Fibroblast of lung (primary cell): ENCODE measurements around the gene SLC24A4. TPM values are rescaled to one million over a fixed set of nuclear protein-coding genes. Genes with fewer than 3 reads are reported as not detected.

Experiments
- DNase-seq, 2 donors: peaks; one replicate each; pipeline versions ENCODE4 v3.0.0 to v3.0.0-alpha.2; 2010; ENCODE audit warnings: low read depth in 2 of 2
- H2AFZ ChIP-seq: 2 replicates; pipeline ENCODE4 v1.5.1; 2012; ENCODE audit warnings: low read length, control low read depth, inconsistent platforms
- H3K27ac ChIP-seq: 2 replicates; pipeline ENCODE4 v1.5.1; 2011; ENCODE audit warnings: low read length, control low read depth; ENCODE audit not compliant: insufficient read depth
- H3K27me3 ChIP-seq: 2 replicates; pipeline ENCODE4 v1.5.1; 2011; ENCODE audit warnings: mild to moderate bottlenecking, low read length; ENCODE audit not compliant: control insufficient read depth, insufficient read depth
- H3K36me3 ChIP-seq: 2 replicates; pipeline ENCODE4 v1.5.1; 2011; ENCODE audit warnings: low read length; ENCODE audit not compliant: control insufficient read depth, insufficient read depth
- H3K4me1 ChIP-seq: 2 replicates; pipeline ENCODE4 v1.5.1; 2011; ENCODE audit warnings: low read length; ENCODE audit not compliant: control insufficient read depth, insufficient read depth; ENCODE audit errors: extremely low read depth
- H3K4me2 ChIP-seq: 2 replicates; pipeline ENCODE4 v1.5.1; 2011; ENCODE audit warnings: low read length, control low read depth; ENCODE audit not compliant: insufficient read depth; ENCODE audit errors: extremely low read depth
- H3K4me3 ChIP-seq, 4 experiments: fragments of 200-600 bp in 1 of 4; sonication (generic) in 1 of 4; replicated peaks in 1 of 4; 2 replicates each; pipeline ENCODE4 v1.5.1; 2011 to 2016; ENCODE audit warnings: low read length in 4 of 4, low read depth in 3 of 4, mild to moderate bottlenecking in 3 of 4, control low read depth in 2 of 4, inconsistent platforms in 1 of 4, mixed read lengths in 1 of 4; ENCODE audit not compliant: insufficient read depth in 1 of 4; ENCODE audit errors: control extremely low read depth in 1 of 4
- H3K79me2 ChIP-seq: 2 replicates; pipeline ENCODE4 v1.5.1; 2012; ENCODE audit warnings: mild to moderate bottlenecking, low read length, inconsistent platforms; ENCODE audit not compliant: control insufficient read depth, insufficient read depth
- H3K9ac ChIP-seq: 2 replicates; pipeline ENCODE4 v1.5.1; 2011; ENCODE audit warnings: mild to moderate bottlenecking, low read length, control low read depth; ENCODE audit not compliant: insufficient read depth
- H3K9me3 ChIP-seq: 2 replicates; pipeline ENCODE4 v1.5.1; 2012; ENCODE audit warnings: low read depth, low read length; ENCODE audit not compliant: control insufficient read depth, insufficient read depth
- H4K20me1 ChIP-seq: 2 replicates; pipeline ENCODE4 v1.5.1; 2011; ENCODE audit warnings: low read length; ENCODE audit not compliant: control insufficient read depth, insufficient read depth; ENCODE audit errors: extremely low read depth
- EZH2 ChIP-seq: IDR thresholded peaks from 2 replicates; pipeline ENCODE4 v1.5.1; 2012; ENCODE audit warnings: low read length, control low read depth, mild to moderate bottlenecking; ENCODE audit errors: missing control alignments
- polyA plus RNA-seq, 2 donors: library from polyadenylated mRNA; depleted of rRNA in 1 of 2; stranded (reverse) in 1 of 2; unstranded in 1 of 2; fragments of >200 nt; gene quantifications; 2 replicates each; pipeline ENCODE4 v1.2.1, GENCODE V29; 2011 to 2012; ENCODE audit warnings: missing spikeins in 1 of 2
- total RNA-seq: library from RNA; depleted of rRNA; stranded (reverse); fragments of >200 nt; gene quantifications from 2 replicates; pipeline ENCODE4 v1.2.1, GENCODE V29; 2014
- TF ChIP-seq, protein P1 (sequence below), 2 donors: IDR thresholded peaks in 1 of 2; conservative IDR thresholded peaks in 1 of 2; 1 replicate in 1 of 2; 2 replicates in 1 of 2; pipeline ENCODE4 v1.5.1; 2011 to 2012; ENCODE audit warnings: low read length in 2 of 2, control low read depth in 1 of 2, inconsistent platforms in 1 of 2, low read depth in 1 of 2, mild to moderate bottlenecking in 1 of 2

SLC24A4 gene
- total and polyA plus RNA-seq, 2 donors (not counting 1 experiment from before 2014, with no cell fraction given), result 0.03 TPM; not detected in 1

DNA sequence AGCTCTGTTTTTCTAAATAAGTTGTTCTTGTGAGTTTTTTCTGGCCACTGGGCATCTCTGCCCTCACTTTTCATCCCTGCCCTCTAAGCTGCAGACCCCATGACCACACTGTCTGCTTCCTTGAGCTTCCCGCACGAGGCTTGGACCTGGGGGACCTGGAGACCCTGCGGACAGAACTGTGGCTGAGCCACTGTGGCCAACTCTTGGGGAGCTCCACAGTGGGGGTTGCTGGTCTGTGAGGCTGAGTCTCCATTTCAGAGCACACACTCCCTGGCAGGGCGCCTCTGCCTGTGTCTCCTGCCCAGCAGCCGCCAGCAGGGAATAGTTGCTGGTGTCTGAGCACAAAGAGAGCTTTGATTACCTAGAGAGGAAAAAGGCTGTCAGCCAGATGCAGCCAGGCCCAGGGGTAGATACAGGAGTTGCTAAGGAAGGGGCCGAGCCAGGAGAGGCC, 177.6 kb downstream of the SLC24A4 start:
- Histone ChIP-seq H3K4me1 (peaks cover 13% of the 10 kb centered on the region), H3K79me2 (no peaks in the 10 kb centered on the region), H3K9me3 (no peaks in the 10 kb centered on the region), H3K4me3 (no peak overlapping the region), H3K36me3 (no peaks in the 10 kb centered on the region), H2AFZ (no peak overlapping the region), H3K9ac (no peak overlapping the region), H3K27ac (no peak overlapping the region), H4K20me1 (no peaks in the 10 kb centered on the region), H3K27me3 (no peaks in the 10 kb centered on the region), H3K4me2 (no peak overlapping the region)
- DNase-seq, result peak in 1 of 2 donors; percentile 46
- no peak for TF ChIP-seq EZH2
- TF ChIP-seq, protein P1, sequence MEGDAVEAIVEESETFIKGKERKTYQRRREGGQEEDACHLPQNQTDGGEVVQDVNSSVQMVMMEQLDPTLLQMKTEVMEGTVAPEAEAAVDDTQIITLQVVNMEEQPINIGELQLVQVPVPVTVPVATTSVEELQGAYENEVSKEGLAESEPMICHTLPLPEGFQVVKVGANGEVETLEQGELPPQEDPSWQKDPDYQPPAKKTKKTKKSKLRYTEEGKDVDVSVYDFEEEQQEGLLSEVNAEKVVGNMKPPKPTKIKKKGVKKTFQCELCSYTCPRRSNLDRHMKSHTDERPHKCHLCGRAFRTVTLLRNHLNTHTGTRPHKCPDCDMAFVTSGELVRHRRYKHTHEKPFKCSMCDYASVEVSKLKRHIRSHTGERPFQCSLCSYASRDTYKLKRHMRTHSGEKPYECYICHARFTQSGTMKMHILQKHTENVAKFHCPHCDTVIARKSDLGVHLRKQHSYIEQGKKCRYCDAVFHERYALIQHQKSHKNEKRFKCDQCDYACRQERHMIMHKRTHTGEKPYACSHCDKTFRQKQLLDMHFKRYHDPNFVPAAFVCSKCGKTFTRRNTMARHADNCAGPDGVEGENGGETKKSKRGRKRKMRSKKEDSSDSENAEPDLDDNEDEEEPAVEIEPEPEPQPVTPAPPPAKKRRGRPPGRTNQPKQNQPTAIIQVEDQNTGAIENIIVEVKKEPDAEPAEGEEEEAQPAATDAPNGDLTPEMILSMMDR (conservative IDR thresholded peaks at IDR 0.05 in 1 of 2, IDR thresholded peaks at IDR 0.05 in 1 of 2; ENCODE audit: low read depth in 1 of 2, low read length in 2 of 2), result no peak

DNA sequence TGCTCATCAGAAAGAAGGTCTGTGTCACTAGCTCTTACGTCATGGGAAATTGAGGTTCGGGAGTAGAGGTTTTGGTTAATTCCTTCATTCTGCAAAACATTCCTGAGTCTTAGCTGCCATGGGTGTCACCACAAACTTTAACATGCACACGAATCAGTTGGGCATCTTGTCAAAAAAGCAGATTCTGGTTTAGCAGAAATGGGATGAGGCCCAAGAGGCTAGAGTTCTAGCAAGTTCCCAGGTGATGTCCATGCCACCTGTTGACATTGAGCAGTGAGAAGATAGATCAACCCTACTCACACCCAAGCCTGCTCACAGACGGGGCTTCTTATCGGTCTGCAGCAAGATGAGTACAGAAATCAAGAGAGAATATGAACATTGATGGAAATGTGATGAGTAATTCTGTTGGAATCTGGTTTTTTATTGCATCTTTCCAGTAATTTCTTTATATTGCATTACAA, 179.0 kb downstream of the SLC24A4 start:
- DNase-seq, result peak; percentile 58 to 85
- Histone ChIP-seq H3K36me3 (no peaks in the 10 kb centered on the region), H3K27ac (no peak overlapping the region), H3K4me2 (no peak overlapping the region), H2AFZ (no peak overlapping the region), H4K20me1 (no peaks in the 10 kb centered on the region), H3K4me3 (no peak overlapping the region), H3K79me2 (no peaks in the 10 kb centered on the region), H3K9ac (no peak overlapping the region), H3K4me1 (peaks cover 13% of the 10 kb centered on the region), H3K9me3 (no peaks in the 10 kb centered on the region), H3K27me3 (no peaks in the 10 kb centered on the region)
- no peak for TF ChIP-seq EZH2
- TF ChIP-seq, protein P1 (conservative IDR thresholded peaks at IDR 0.05 in 1 of 2, IDR thresholded peaks at IDR 0.05 in 1 of 2; ENCODE audit: low read depth in 1 of 2, low read length in 2 of 2), result no peak

DNA sequence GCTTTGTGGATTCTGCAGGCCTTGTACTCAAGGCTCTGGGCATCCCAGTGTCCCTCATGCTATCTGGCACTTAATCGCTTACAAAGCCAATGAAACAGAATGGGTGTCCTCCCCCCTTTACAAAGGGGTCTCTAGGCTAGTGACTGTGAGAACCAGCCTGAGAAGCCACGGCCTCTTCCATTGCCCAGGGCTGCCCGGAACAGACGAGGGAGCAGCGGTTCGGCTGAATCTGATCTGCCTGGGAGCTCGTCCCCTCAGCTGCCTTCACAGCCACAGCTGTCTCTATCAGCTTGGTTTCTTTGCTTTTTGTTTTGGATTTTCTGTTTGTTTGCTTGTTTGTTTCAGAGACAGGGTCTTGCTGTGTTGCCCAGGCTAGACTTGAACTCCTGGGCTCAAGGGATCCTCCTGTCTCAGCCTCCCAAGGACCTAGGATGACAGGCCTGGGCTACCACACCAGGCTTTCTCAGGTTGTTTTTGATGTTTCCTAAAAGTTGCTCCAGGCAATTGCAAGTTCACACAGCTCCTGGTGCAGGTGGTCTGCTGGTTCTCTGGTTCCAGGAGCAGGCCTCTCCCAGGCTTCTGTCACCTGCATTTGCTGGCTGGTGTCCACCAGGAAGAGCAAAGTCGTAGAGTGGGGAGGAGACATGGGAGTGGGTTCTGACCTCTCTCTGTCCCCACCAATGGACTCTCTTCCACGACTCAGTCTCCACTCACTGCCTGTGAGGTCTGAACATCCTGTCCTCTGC, 179.7 kb downstream of the SLC24A4 start:
- no peak for TF ChIP-seq EZH2
- TF ChIP-seq, protein P1 (conservative IDR thresholded peaks at IDR 0.05 in 1 of 2, IDR thresholded peaks at IDR 0.05 in 1 of 2; ENCODE audit: low read depth in 1 of 2, low read length in 2 of 2), result no peak
- DNase-seq, result no peak
- Histone ChIP-seq H3K27me3 (no peaks in the 10 kb centered on the region), H3K36me3 (no peaks in the 10 kb centered on the region), H3K9me3 (no peaks in the 10 kb centered on the region), H3K4me1 (peaks cover 13% of the 10 kb centered on the region), H3K4me2 (no peak overlapping the region), H3K27ac (no peak overlapping the region), H3K79me2 (no peaks in the 10 kb centered on the region), H3K4me3 (no peak overlapping the region), H2AFZ (no peak overlapping the region), H3K9ac (no peak overlapping the region), H4K20me1 (no peaks in the 10 kb centered on the region)
